Urinary bladder (tissue), 4 donors: ENCODE measurements around the gene ACTR3C. TPM values are rescaled to one million over a fixed set of nuclear protein-coding genes. Genes with fewer than 3 reads are reported as not detected.

Experiments
- DNase-seq: peaks from one replicate; pipeline ENCODE4 v3.0.0-alpha.2; 2015; ENCODE audit errors: extremely low spot score
- H3K27ac ChIP-seq: one replicate; pipeline ENCODE4 v1.5.1; 2013; ENCODE audit warnings: low read depth, mild to moderate bottlenecking, moderate library complexity
- H3K36me3 ChIP-seq: one replicate; pipeline ENCODE4 v1.6.1; 2013; ENCODE audit warnings: mild to moderate bottlenecking, moderate library complexity; ENCODE audit not compliant: insufficient read depth
- H3K4me1 ChIP-seq: one replicate; pipeline ENCODE4 v1.6.1; 2013; ENCODE audit warnings: mild to moderate bottlenecking, moderate library complexity; ENCODE audit not compliant: insufficient read depth
- H3K4me3 ChIP-seq: one replicate; pipeline ENCODE4 v1.5.1; 2013; ENCODE audit warnings: low read depth, low read length
- WGBS: extraction: QIAGEN DNeasy Blood & Tissue Kit; methylation state at CpG from one replicate; pipeline ENCODE4 v1.1.7; 2013; 5-methylcytosine and 5-hydroxymethylcytosine counted together
- polyA plus RNA-seq: library from polyadenylated mRNA; stranded (reverse); fragments of 200-250 nt; gene quantifications from one replicate; pipeline ENCODE4 v1.2.3, GENCODE V29; 2013
- total RNA-seq: library from RNA; depleted of rRNA; stranded (reverse); fragments of >200 nt; gene quantifications from one replicate; pipeline ENCODE4 v1.2.3, GENCODE V29; 2014
- donor health status: healthy with polysubstance abuse.
- donor health status: healthy.

ACTR3C gene
- 6.5 TPM for total RNA-seq
- polyA plus RNA-seq = 3.4 TPM

DNA sequence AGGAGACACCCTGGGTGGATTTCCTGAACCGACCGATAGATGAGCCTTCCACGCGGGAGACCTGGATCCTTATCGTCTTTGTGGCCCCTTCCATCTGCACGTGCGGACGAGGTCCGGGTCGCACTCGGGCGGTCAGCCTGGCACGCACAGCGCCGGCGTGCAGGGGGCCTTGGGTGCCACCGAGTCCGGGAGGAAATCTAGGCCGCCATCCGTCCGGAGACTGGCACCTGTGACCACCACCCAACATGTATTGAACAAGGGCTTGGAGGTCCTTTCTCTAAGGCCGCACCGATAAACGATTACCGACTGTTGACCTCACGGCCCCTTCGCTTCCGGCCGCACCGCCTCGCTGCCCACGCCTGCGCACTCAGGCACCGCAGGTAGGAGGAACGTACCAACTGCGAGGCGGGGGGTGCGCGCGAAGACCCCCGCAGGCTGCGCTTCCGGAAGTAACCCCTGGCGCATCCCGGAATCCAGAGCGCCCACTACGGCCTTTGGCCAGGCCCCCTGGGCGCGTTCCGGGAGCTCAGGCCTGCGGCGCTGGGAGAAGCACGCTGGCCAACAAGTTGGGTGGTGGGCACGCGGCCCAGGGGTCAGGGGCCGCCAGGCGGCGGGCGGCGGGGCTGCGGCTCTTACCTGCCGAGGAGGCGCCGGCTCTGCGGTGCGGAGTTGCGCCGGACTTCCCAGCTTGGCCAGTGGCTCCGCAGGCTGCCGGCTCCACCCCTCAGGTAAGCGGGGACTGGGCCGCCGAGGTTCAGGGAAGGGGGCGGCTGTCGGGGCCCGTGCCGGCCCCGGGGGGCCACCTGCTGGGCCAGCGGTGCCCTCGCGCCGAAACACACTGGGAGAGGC, at the start of gene ACTR3C, which contains the start of gene LRRC61:
Gene ACTR3C, minus strand, starts transcription at position 713 of the 849 bp plus-strand sequence. CDS start 28,249 bp downstream, outside the sequence.
Gene LRRC61, plus strand, starts transcription at position 523 of the 849 bp plus-strand sequence. CDS start 13,507 bp downstream, outside the sequence.
- peak within 1 kb of the TSS; percentile 83 for H3K27ac ChIP-seq
- 7% methylated on average over 82 of the region's 82 CpGs for WGBS
- peak within 1 kb of the TSS; percentile 78 for H3K4me3 ChIP-seq
- H3K36me3 ChIP-seq = no peaks in the 10 kb centered on the region
- no peaks in the 10 kb centered on the region for H3K4me1 ChIP-seq
- no peak for DNase-seq

GRCh38 chr7:150372271-150373048, 49.1 kb upstream of the ACTR3C start:
- Histone ChIP-seq H3K36me3 (no peaks in the 10 kb centered on the region), H3K4me3 (no peak overlapping the region), H3K4me1 (peaks cover 2% of the 10 kb centered on the region), H3K27ac (peak overlapping the region; percentile 12)
- no peak for DNase-seq
- WGBS = 83% methylated on average over 79 of the region's 79 CpGs

- H3K36me3 ChIP-seq = no peaks in the 10 kb centered on the region
- DNase-seq = no peak
- no peak overlapping the region for H3K4me3 ChIP-seq
- no peak overlapping the region for H3K27ac ChIP-seq
- H3K4me1 ChIP-seq = peaks cover 2% of the 10 kb centered on the region
- 92% methylated on average over 30 of the region's 30 CpGs for WGBS
Observed at GRCh38 chr7:150371996-150372270, 48.6 kb upstream of the ACTR3C start.

GRCh38 chr7:150371131-150371995, 48.0 kb upstream of the ACTR3C start:
- DNase-seq = no peak
- Histone ChIP-seq H3K4me3 (no peak overlapping the region), H3K4me1 (peaks cover 2% of the 10 kb centered on the region), H3K36me3 (no peaks in the 10 kb centered on the region), H3K27ac (no peak overlapping the region)
- WGBS = 84% methylated on average over 48 of the region's 48 CpGs

DNA sequence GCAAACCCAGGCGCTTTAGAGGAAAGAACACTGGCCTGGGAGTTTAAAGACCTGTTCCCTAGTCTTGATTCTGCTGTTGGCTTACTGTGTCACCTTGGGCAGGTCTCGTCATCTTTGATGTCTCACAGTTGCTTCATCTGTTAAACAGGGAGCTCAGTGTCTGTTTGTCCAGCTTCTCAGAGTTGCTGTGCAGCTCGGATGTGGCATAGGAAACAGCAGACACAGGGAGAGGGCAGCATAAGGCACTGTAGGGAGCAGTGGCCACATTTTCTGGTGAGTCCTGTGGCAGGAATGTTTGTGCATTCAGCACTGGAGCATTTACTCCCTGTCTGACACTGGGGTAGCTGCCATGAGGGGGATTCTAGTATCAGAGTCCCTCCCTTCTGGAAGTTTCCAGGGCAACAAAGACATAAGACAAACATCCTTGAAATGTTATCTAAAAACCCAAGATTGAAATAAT, 47.3 kb upstream of the ACTR3C start:
- 75% methylated on average over 3 of the region's 3 CpGs for WGBS
- no peak for DNase-seq
- Histone ChIP-seq H3K36me3 (no peaks in the 10 kb centered on the region), H3K4me3 (no peak overlapping the region), H3K27ac (no peak overlapping the region), H3K4me1 (peaks cover 2% of the 10 kb centered on the region)

DNA sequence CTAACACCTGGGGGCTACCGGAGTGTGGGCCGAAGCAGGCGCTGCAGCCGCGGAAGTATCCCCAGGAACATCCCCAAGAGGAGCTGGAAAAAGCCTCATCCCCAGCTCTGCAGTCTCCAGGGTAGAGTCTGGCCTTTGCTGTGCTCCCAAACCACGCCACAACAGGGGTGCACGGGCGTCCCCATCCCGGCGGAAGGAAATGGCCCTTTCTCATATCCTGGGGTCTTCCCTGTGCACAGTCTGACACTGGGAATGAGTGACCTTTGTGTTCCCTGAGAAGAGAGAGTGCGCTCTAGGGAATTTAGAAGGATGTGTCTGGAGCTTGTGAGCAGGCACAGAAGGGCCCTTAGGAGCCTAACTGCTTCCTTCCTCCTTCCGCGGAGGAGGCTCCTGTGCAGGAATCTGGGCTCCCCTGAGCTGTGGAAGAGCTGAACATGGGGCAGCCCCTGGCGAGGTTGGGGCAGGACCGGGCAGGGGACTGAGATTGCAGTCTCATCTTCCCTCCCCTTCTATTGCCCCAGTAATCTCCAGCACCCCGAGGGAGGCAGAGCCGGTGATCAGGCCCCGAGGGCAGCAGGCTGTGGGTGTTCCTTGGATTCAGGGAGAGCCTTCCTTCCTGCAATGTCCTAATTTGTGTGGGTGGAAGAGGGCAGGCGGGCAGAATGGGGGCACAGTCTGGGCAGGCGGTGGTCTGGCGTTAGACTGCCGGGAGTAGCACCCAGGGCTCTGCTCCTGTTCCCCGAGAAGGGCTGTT, 46.6 kb upstream of the ACTR3C start:
- DNase-seq = no peak
- H3K4me1 ChIP-seq = peaks cover 2% of the 10 kb centered on the region

GRCh38 chr7:150368884-150369747, 45.8 kb upstream of the ACTR3C start:
- no peak for DNase-seq
- peaks cover 2% of the 10 kb centered on the region for H3K4me1 ChIP-seq
- peak overlapping the region; percentile 92 for H3K27ac ChIP-seq
- H3K36me3 ChIP-seq = no peaks in the 10 kb centered on the region
- under 1% methylated on average over 58 of the region's 58 CpGs for WGBS
- H3K4me3 ChIP-seq = peak overlapping the region; percentile 86

More for the DNA sequence above, 46.6 kb upstream of the ACTR3C start:
- Histone ChIP-seq H3K36me3 (no peaks in the 10 kb centered on the region), H3K4me3 (peak overlapping the region; percentile 86), H3K27ac (no peak overlapping the region)
- 40% methylated on average over 23 of the region's 23 CpGs for WGBS

GRCh38 chr7:150368096-150368883, 44.9 kb upstream of the ACTR3C start, which contains the start of gene REPIN1:
Gene REPIN1 (plus strand): TSS chr7:150368822. CDS start chr7:150369712, 890 bp downstream.
- WGBS = under 1% methylated on average over 85 of the region's 85 CpGs
- H3K36me3 ChIP-seq = no peaks in the 10 kb centered on the region
- H3K27ac ChIP-seq = peak within 1 kb of the TSS; percentile 92
- peaks cover 2% of the 10 kb centered on the region for H3K4me1 ChIP-seq
- no peak for DNase-seq
- peak within 1 kb of the TSS; percentile 86 for H3K4me3 ChIP-seq

DNA sequence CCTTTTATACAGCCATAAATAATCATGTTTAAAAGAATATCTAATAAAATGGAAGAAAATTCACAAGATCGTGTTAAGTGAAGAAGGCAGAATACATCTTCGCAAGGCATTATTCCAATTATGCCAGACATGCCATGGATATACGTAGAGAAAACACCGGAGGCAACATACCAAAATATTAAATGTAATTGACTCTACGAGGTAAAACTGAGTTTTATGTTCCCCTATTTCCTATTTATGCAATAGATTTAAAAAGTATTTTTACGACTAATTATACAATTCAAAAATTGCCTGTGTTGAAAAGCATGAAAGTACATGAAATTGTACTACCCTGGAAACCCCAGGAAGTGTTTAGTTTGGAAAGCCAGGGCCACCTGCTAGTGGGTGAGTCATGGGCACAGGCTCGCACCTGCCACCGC, 44.3 kb upstream of the ACTR3C start:
- Histone ChIP-seq H3K27ac (no peak overlapping the region), H3K4me1 (peaks cover 2% of the 10 kb centered on the region), H3K36me3 (no peaks in the 10 kb centered on the region), H3K4me3 (peak overlapping the region; percentile 86)
- WGBS = 52% methylated on average over 8 of the region's 8 CpGs
- no peak for DNase-seq

GRCh38 chr7:150365673-150366398, 42.5 kb upstream of the ACTR3C start:
- H3K27ac ChIP-seq = no peak overlapping the region
- 84% methylated on average over 5 of the region's 5 CpGs for WGBS
- no peak for DNase-seq
- no peaks in the 10 kb centered on the region for H3K4me1 ChIP-seq
- H3K36me3 ChIP-seq = no peaks in the 10 kb centered on the region
- no peak overlapping the region for H3K4me3 ChIP-seq

DNA sequence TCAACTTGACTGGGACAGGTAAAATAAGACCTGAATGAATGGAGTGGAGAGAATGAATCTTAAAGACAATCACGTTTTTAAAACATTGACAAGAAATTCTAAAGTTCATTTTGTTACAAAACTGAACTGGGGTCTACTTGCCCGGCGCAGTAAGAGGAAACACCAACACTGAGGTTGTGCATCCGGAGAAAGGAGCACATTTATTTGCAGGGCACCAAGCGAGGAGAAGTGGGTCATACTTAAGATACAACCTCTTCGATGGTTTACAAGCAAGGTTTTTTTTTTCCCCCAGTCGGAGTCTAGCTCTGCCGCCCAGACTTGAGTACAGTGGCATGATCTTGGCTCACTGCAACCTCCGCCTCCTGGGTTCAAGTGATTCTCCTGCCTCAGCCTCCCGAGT, 41.8 kb upstream of the ACTR3C start:
- WGBS = 92% methylated on average over 10 of the region's 10 CpGs
- Histone ChIP-seq H3K4me1 (no peaks in the 10 kb centered on the region), H3K4me3 (no peak overlapping the region), H3K27ac (no peak overlapping the region), H3K36me3 (no peaks in the 10 kb centered on the region)
- no peak for DNase-seq
